DMS 273 (cell line): ENCODE data around the gene AQP1.

ENCODE experiments used
- DNase-seq: peaks from one replicate; lab custom pipeline; 2025; ENCODE audit not compliant: unreplicated experiment; lab: John Stamatoyannopoulos, UW

AQP1 gene

GRCh38 chr7:30933124-30933974, 21.7 kb downstream of the AQP1 start:
- no peak for DNase-seq

- no peak for DNase-seq
These were observed 22.6 kb downstream of the AQP1 start for GRCh38 chr7:30934225-30934624.

- DNase-seq = no peak
These were observed 23.3 kb downstream of the AQP1 start for GRCh38 chr7:30934732-30935568.

- no peak for DNase-seq
These were observed 23.9 kb downstream of the AQP1 start for GRCh38 chr7:30935569-30935877.

- no peak for DNase-seq
These were observed 25.1 kb downstream of the AQP1 start for GRCh38 chr7:30936650-30937245.

GRCh38 chr7:30937416-30937815, 25.8 kb downstream of the AQP1 start:
- DNase-seq = no peak

GRCh38 chr7:30938435-30939316, 27.0 kb downstream of the AQP1 start:
- DNase-seq = peak; percentile 96

GRCh38 chr7:30941582-30942323, 30.1 kb downstream of the AQP1 start:
- DNase-seq = no peak

GRCh38 chr7:30950197-30950596, 38.5 kb downstream of the AQP1 start:
- no peak for DNase-seq

GRCh38 chr7:30954914-30955313, 43.3 kb downstream of the AQP1 start:
- no peak for DNase-seq

- no peak for DNase-seq
These were observed 45.1 kb downstream of the AQP1 start for GRCh38 chr7:30956704-30957103.

- no peak for DNase-seq
These were observed 52.2 kb downstream of the AQP1 start, which contains the start of gene GHRHR for GRCh38 chr7:30963842-30964241. Gene GHRHR, plus strand, starts transcription at chr7:30963953. Its CDS starts 116 bp downstream, at chr7:30964069.

- peak; percentile 26 for DNase-seq
These were observed 53.7 kb downstream of the AQP1 start for GRCh38 chr7:30965372-30965771.

GRCh38 chr7:30965883-30966282, 54.2 kb downstream of the AQP1 start:
- no peak for DNase-seq

GRCh38 chr7:30968294-30968693, 56.6 kb downstream of the AQP1 start:
- DNase-seq = no peak

- no peak for DNase-seq
These were observed 57.3 kb downstream of the AQP1 start for GRCh38 chr7:30968747-30969603.

GRCh38 chr7:30969604-30969970, 57.9 kb downstream of the AQP1 start:
- DNase-seq = no peak

GRCh38 chr7:30970074-30970473, 58.4 kb downstream of the AQP1 start:
- DNase-seq = no peak

- no peak for DNase-seq
These were observed 59.0 kb downstream of the AQP1 start for GRCh38 chr7:30970594-30971094.
